GM12864 (cell line): Measurements from ENCODE around the gene SPIRE1.
"Not testable (repeated sequence)": the region's sequence is repeated elsewhere in the genome, so short reads cannot be mapped to it uniquely, and the experiment has no call there.

Experiments used
- DNase-seq: peaks from one replicate; pipeline ENCODE4 v3.0.0-alpha.2; 2011; ENCODE audit warnings: low read depth
- H3K4me3 ChIP-seq: 2 replicates; pipeline ENCODE4 v1.5.1; 2011; ENCODE audit warnings: mild to moderate bottlenecking, low read depth, low read length, control low read depth
- TF ChIP-seq, protein P1 (sequence below): IDR thresholded peaks from 2 replicates; pipeline ENCODE4 v1.5.1; 2011; ENCODE audit warnings: low read depth, mild to moderate bottlenecking, moderate library complexity, low read length, control low read depth, inconsistent platforms; ENCODE audit errors: missing control alignments

The SPIRE1 gene

DNA sequence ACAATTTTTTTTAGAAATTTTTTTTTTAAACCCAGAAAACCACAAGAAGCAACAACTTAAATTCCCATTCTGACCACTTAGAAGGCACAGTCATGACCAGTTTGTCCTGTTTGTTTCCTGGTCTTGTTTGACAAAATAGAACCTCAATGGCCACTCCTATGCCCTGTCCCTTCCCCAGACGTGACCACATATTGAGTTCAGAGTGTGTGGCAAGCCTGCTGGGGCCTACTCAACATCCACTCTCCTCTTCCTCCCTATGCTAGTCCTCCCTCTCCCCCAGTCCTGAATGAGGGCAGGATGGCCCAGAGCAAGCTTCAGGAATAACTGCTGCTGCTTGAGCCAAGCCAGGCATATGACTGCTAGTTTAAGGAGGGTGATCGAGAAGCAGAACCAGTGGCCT, 160.6 kb downstream of the SPIRE1 start:
- TF ChIP-seq, protein P1, sequence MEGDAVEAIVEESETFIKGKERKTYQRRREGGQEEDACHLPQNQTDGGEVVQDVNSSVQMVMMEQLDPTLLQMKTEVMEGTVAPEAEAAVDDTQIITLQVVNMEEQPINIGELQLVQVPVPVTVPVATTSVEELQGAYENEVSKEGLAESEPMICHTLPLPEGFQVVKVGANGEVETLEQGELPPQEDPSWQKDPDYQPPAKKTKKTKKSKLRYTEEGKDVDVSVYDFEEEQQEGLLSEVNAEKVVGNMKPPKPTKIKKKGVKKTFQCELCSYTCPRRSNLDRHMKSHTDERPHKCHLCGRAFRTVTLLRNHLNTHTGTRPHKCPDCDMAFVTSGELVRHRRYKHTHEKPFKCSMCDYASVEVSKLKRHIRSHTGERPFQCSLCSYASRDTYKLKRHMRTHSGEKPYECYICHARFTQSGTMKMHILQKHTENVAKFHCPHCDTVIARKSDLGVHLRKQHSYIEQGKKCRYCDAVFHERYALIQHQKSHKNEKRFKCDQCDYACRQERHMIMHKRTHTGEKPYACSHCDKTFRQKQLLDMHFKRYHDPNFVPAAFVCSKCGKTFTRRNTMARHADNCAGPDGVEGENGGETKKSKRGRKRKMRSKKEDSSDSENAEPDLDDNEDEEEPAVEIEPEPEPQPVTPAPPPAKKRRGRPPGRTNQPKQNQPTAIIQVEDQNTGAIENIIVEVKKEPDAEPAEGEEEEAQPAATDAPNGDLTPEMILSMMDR, result no peak
- no peak overlapping the region for H3K4me3 ChIP-seq
- DNase-seq, result no peak

DNA sequence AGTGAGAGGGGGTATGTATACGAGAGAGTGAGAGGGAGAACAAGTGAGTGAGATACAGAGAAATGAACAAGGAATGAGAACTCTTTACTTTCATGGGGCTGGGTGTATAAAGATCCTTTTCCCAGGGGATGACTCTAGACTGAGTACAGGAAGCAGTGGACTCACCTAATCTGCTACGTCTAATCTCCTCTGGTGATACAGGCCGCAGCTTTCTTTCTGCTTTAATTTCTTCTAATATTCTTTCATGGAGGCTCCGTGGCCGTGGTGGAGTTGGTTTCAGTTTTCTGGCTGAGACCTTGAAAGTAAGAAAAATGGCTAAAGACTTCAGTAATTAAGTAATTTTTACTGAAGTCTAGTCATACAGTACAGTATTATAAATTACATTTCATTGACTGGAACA, 165.0 kb downstream of the SPIRE1 start:
- TF ChIP-seq, protein P1, result no peak
- no peak overlapping the region for H3K4me3 ChIP-seq
- DNase-seq, result no peak

DNA sequence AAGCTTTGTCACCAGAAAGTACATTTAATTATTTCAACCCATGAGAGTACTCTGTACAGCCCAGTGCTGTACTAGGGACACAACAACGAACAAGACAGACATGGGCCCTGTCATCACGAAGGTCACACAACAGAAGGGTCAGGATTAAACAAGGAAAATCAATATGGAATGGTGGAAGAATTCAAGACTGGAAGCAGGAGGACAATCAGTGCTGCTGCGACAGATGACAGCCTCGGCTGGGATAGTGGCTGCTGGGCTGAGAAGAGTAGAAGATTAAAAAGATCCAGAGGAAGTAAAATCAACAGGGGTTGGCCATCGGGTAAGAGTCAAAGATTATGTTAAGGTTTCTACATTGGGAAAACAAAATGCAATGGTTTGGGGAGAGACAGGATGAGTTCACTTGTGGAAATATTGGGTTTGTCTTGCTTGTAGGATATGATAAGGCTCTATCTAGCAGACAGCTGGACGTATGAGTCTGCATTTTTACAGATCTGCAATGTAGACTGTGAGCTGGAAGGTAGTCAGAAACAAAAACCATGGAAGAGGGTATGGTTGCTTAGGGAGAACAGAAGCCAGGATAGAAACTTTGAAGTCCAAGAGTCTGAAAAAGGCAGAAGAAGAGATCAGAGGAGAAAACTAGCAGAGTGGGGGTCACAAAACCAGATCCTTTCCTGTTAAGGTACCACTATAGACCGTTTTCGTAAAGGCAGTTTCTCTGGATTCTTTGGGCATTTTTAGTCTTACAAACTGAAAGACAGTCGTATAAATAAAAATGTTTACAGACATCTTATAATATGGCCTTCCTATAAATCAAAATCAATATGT, 166.1 kb downstream of the SPIRE1 start:
- no peak overlapping the region for H3K4me3 ChIP-seq
- no peak for DNase-seq
- TF ChIP-seq, protein P1, result no peak

DNA sequence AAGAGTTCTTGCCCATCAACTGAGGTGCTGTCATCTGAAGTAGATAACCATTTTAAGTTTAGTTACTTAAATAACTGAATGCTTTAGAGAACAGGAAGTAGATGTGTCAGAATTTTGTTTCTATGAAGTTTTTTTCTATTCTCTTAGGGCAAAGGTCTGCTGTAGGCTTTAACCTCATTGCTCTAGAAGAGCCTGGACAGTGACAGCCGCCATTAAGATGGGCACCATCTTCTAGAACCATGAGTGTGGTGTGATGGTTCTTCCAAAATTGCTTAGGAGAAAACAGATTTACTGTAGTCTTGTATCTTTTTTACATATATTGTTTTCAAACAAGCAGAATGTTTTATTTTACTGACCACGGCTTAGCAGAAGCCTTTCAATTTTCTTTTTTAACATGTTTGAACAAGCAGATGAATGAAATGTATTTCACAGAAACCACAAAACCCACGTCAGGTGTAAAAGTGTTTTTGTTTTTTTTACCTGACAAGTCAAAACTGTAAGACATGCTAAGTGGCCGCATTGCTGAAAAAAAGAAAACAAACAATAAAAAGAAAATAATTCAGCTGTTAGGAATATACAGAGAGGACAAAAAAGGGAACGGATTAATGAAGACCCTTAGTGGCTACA, 172.3 kb downstream of the SPIRE1 start:
- TF ChIP-seq, protein P1, result no peak
- H3K4me3 ChIP-seq, result no peak overlapping the region
- DNase-seq, result no peak

DNA sequence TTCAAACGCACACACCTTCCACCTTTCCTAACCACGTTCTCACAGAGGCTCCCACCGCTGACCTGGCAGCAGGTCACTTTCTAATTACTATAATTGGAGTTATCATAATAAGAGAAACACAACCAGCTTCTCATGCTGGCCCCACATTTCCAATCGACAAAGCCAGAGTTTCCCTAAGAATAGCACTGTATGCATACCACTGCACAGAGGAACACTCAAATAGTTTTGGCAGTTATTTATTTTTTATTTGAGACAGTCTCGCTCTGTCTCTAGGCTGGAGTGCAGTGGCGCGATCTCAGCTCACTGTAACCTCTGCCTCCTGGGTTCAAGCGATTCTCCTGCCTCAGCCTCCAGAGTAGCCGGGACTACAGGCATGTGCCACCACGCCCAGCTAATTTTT, 176.0 kb downstream of the SPIRE1 start:
- H3K4me3 ChIP-seq, DNase-seq: not testable (repeated sequence)

DNA sequence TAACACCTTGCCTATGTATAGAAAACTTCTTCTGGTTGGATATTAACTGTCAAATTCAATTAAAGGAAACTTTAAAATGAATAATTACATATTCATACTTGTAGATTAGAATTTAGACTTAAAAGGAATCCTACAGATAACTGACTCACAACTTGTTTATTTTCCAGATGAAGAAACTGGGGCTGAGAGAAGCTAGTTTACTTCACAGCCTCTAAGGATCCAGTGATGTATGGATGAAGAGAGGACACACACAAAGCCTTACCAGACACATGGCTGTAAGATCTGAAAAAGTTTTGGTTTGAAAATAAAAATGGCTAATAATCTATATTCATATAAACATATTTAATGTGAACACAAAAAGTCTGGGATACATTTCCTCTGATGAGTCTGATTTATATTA, 177.9 kb downstream of the SPIRE1 start:
- no peak overlapping the region for H3K4me3 ChIP-seq
- TF ChIP-seq, protein P1, result no peak
- DNase-seq, result no peak

DNA sequence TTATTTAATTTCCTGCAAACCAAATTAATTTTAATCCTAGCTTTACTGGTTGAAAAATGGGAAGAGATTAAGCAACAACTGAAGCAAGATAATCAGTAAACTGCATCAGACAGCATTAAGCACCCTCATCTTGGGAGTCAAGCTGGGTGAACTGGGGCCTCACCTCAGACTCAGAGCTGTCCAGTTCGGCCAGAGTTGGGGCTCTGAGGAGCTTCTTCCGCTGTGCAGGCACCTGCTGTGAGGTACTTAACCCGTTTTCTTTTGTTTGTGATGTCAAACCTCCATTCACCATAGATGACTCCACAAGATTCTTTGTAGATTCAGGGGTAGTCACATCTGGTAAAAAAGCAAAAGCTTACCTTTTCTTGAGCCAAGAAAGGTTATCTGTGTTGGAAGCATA, 178.4 kb downstream of the SPIRE1 start:
- TF ChIP-seq, protein P1, result no peak
- no peak overlapping the region for H3K4me3 ChIP-seq
- DNase-seq, result no peak
